KMS-11 (cell line): ENCODE data around the gene TMEM131.

Experiments
- H2AFZ ChIP-seq: fragments of 200-600 bp; sonication (generic); 2 replicates; pipeline ENCODE4 v1.6.1; 2016; ENCODE audit warnings: antibody characterized with exemption, mixed run types, low read depth
- H3K27ac ChIP-seq: fragments of 200-600 bp; sonication (generic); 2 replicates; pipeline ENCODE4 v1.6.1; 2016; ENCODE audit warnings: mild to moderate bottlenecking, mixed run types
- H3K27me3 ChIP-seq: fragments of 200-600 bp; sonication (generic); 2 replicates; pipeline ENCODE4 v1.6.1; 2017; ENCODE audit warnings: mild to moderate bottlenecking, low read depth, mixed run types, moderate library complexity; ENCODE audit not compliant: insufficient read depth
- H3K36me3 ChIP-seq: fragments of 200-600 bp; sonication (generic); 2 replicates; pipeline ENCODE4 v1.6.1; 2017; ENCODE audit warnings: mild to moderate bottlenecking, mixed run types; ENCODE audit not compliant: insufficient read depth
- H3K4me1 ChIP-seq: fragments of 200-600 bp; sonication (generic); 2 replicates; pipeline ENCODE4 v1.6.1; 2016; ENCODE audit warnings: mild to moderate bottlenecking, low read depth, mixed run types; ENCODE audit not compliant: poor library complexity, severe bottlenecking
- H3K4me2 ChIP-seq: fragments of 200-600 bp; sonication (generic); 2 replicates; pipeline ENCODE4 v1.7.0; 2016; ENCODE audit warnings: mild to moderate bottlenecking, mixed run types
- H3K4me3 ChIP-seq: fragments of 200-600 bp; sonication (generic); IDR thresholded peaks from 2 replicates; pipeline ENCODE4 v1.6.1; 2017; ENCODE audit warnings: low read depth, low read length, mixed read lengths; ENCODE audit not compliant: insufficient read depth
- H3K79me2 ChIP-seq: fragments of 200-600 bp; sonication (generic); 2 replicates; pipeline ENCODE4 v1.6.1; 2016; ENCODE audit warnings: low read depth, mixed run types; ENCODE audit not compliant: insufficient read depth
- H3K9ac ChIP-seq: fragments of 200-600 bp; sonication (generic); 2 replicates; pipeline ENCODE4 v1.6.1; 2016; ENCODE audit warnings: mild to moderate bottlenecking, mixed run types
- H4K20me1 ChIP-seq: fragments of 200-600 bp; sonication (generic); 2 replicates; pipeline ENCODE4 v1.6.1; 2016; ENCODE audit warnings: mild to moderate bottlenecking, mixed run types; ENCODE audit not compliant: insufficient read depth
- CTCF ChIP-seq: fragments of 200-600 bp; sonication (generic); conservative IDR thresholded peaks from 2 replicates; pipeline ENCODE4 v1.6.1; 2017; ENCODE audit warnings: low read depth, mild to moderate bottlenecking, antibody characterized with exemption, low read length, moderate library complexity, mixed read lengths

The TMEM131 gene

GRCh38 chr2:97908208-97908676, 87.5 kb downstream of the TMEM131 start:
- TF ChIP-seq CTCF = no peak
- Histone ChIP-seq H3K36me3 (no peaks in the 10 kb centered on the region), H3K79me2 (no peaks in the 10 kb centered on the region), H3K4me1 (no peaks in the 10 kb centered on the region), H2AFZ (no peak overlapping the region), H4K20me1 (no peaks in the 10 kb centered on the region), H3K27ac (no peak overlapping the region), H3K27me3 (no peaks in the 10 kb centered on the region), H3K4me3 (no peak overlapping the region), H3K4me2 (no peak overlapping the region), H3K9ac (no peak overlapping the region)

- no peak overlapping the region for H2AFZ ChIP-seq
- no peak overlapping the region for H3K4me2 ChIP-seq
- no peak overlapping the region for H3K27ac ChIP-seq
- no peaks in the 10 kb centered on the region for H4K20me1 ChIP-seq
- H3K4me1 ChIP-seq = no peaks in the 10 kb centered on the region
- no peak for TF ChIP-seq CTCF
- H3K27me3 ChIP-seq = no peaks in the 10 kb centered on the region
- no peaks in the 10 kb centered on the region for H3K79me2 ChIP-seq
- H3K9ac ChIP-seq = no peak overlapping the region
- no peak overlapping the region for H3K4me3 ChIP-seq
- no peaks in the 10 kb centered on the region for H3K36me3 ChIP-seq
Measured at GRCh38 chr2:97907369-97908100, 88.2 kb downstream of the TMEM131 start.

GRCh38 chr2:97906307-97906706, 89.4 kb downstream of the TMEM131 start:
- H3K36me3 ChIP-seq = no peaks in the 10 kb centered on the region
- H3K4me1 ChIP-seq = no peaks in the 10 kb centered on the region
- H2AFZ ChIP-seq = no peak overlapping the region
- no peak overlapping the region for H3K4me2 ChIP-seq
- no peak overlapping the region for H3K9ac ChIP-seq
- TF ChIP-seq CTCF = no peak
- no peaks in the 10 kb centered on the region for H3K79me2 ChIP-seq
- no peak overlapping the region for H3K27ac ChIP-seq
- H3K4me3 ChIP-seq = no peak overlapping the region
- H3K27me3 ChIP-seq = no peaks in the 10 kb centered on the region
- H4K20me1 ChIP-seq = no peaks in the 10 kb centered on the region

GRCh38 chr2:97905294-97905693, 90.5 kb downstream of the TMEM131 start:
- Histone ChIP-seq H3K4me2 (no peak overlapping the region), H3K27ac (no peak overlapping the region), H3K27me3 (no peaks in the 10 kb centered on the region), H3K79me2 (no peaks in the 10 kb centered on the region), H3K4me3 (no peak overlapping the region), H2AFZ (no peak overlapping the region), H3K4me1 (no peaks in the 10 kb centered on the region), H3K36me3 (no peaks in the 10 kb centered on the region), H4K20me1 (no peaks in the 10 kb centered on the region), H3K9ac (no peak overlapping the region)
- no peak for TF ChIP-seq CTCF
